ENCODE data around the gene ABCA13. TPM values are rescaled to one million over a fixed set of nuclear protein-coding genes. Genes with fewer than 3 reads are reported as not detected.

Gene ABCA13
- total and polyA plus RNA-seq, 2 experiments from 2014 or later: 0.21 to 0.50 TPM

GRCh38 chr7:48621076-48621475, 449.8 kb downstream of the ABCA13 start:
- no peak overlapping the region for H3K4me3 ChIP-seq
- TF ChIP-seq CTCF (IDR thresholded peaks at IDR 0.05; ENCODE audit: low read depth, low read length): no peak
- H3K9me3 ChIP-seq (ENCODE audit: low read depth): no peaks in the 10 kb centered on the region
- H3K36me3 ChIP-seq: no peaks in the 10 kb centered on the region
- DNase-seq (ENCODE audit: low read depth in 1 of 2, low spot score in 1 of 2): no peak
- no peak overlapping the region for H3K27ac ChIP-seq
- H3K4me1 ChIP-seq (ENCODE audit: low read depth): no peaks in the 10 kb centered on the region
- no peaks in the 10 kb centered on the region for H3K27me3 ChIP-seq

- H3K36me3 ChIP-seq: no peaks in the 10 kb centered on the region
- no peak overlapping the region for H3K4me3 ChIP-seq
- no peaks in the 10 kb centered on the region for H3K27me3 ChIP-seq
- H3K27ac ChIP-seq: no peak overlapping the region
- no peak for TF ChIP-seq CTCF (IDR thresholded peaks at IDR 0.05; ENCODE audit: low read depth, low read length)
- no peak for DNase-seq (ENCODE audit: low read depth in 1 of 2, low spot score in 1 of 2)
- H3K9me3 ChIP-seq (ENCODE audit: low read depth): no peaks in the 10 kb centered on the region
- peaks cover 5% of the 10 kb centered on the region for H3K4me1 ChIP-seq (ENCODE audit: low read depth)
Observed at GRCh38 chr7:48627164-48627563, 455.9 kb downstream of the ABCA13 start.

- H3K27me3 ChIP-seq: no peaks in the 10 kb centered on the region
- H3K36me3 ChIP-seq: no peaks in the 10 kb centered on the region
- peak overlapping the region; percentile 52 for H3K27ac ChIP-seq
- DNase-seq (ENCODE audit: low read depth in 1 of 2, low spot score in 1 of 2): peak in 1 of 2 donors; percentile 22
- H3K4me1 ChIP-seq (ENCODE audit: low read depth): peaks cover 5% of the 10 kb centered on the region
- H3K9me3 ChIP-seq (ENCODE audit: low read depth): no peaks in the 10 kb centered on the region
- H3K4me3 ChIP-seq: no peak overlapping the region
- TF ChIP-seq CTCF (IDR thresholded peaks at IDR 0.05; ENCODE audit: low read depth, low read length): no peak
Observed at GRCh38 chr7:48628793-48629349, 457.6 kb downstream of the ABCA13 start.

GRCh38 chr7:48634116-48634632, 462.9 kb downstream of the ABCA13 start:
- no peak for TF ChIP-seq CTCF (IDR thresholded peaks at IDR 0.05; ENCODE audit: low read depth, low read length)

GRCh38 chr7:48635796-48636195, 464.5 kb downstream of the ABCA13 start:
- H3K36me3 ChIP-seq: no peaks in the 10 kb centered on the region
- H3K9me3 ChIP-seq (ENCODE audit: low read depth): no peaks in the 10 kb centered on the region
- no peaks in the 10 kb centered on the region for H3K27me3 ChIP-seq
- no peak overlapping the region for H3K4me3 ChIP-seq
- DNase-seq (ENCODE audit: low read depth in 1 of 2, low spot score in 1 of 2): no peak
- TF ChIP-seq CTCF (IDR thresholded peaks at IDR 0.05; ENCODE audit: low read depth, low read length): no peak
- no peak overlapping the region for H3K27ac ChIP-seq
- H3K4me1 ChIP-seq (ENCODE audit: low read depth): peaks cover 37% of the 10 kb centered on the region

More at GRCh38 chr7:48634116-48634632, 462.9 kb downstream of the ABCA13 start:
- Histone ChIP-seq H3K9me3 (ENCODE audit: low read depth) (no peaks in the 10 kb centered on the region), H3K4me3 (no peak overlapping the region), H3K4me1 (ENCODE audit: low read depth) (peaks cover 24% of the 10 kb centered on the region), H3K27me3 (no peaks in the 10 kb centered on the region), H3K36me3 (no peaks in the 10 kb centered on the region), H3K27ac (no peak overlapping the region)
- DNase-seq (ENCODE audit: low read depth in 1 of 2, low spot score in 1 of 2): no peak

All from cardiac muscle cell (in vitro differentiated cells and primary cell).